GM21526 (cell line): ENCODE results near the gene DKC1.
"Not testable (repeated sequence)": the region's sequence is repeated elsewhere in the genome, so short reads cannot be mapped to it uniquely, and the experiment has no call there.

Experiments
- ATAC-seq: cut with Tn5 transposase; IDR thresholded peaks from one replicate; pipeline ENCODE4 v1.9.1; 2021; ENCODE audit warnings: moderate library complexity; ENCODE audit not compliant: unreplicated experiment, low FRiP score

Gene DKC1

GRCh38 chrX:154815274-154815818, 52.7 kb downstream of the DKC1 start:
- no peak for ATAC-seq

GRCh38 chrX:154816326-154816898, 53.7 kb downstream of the DKC1 start:
- ATAC-seq, result not testable (repeated sequence)

GRCh38 chrX:154817048-154817618, 54.5 kb downstream of the DKC1 start:
- not testable (repeated sequence) for ATAC-seq

- no peak for ATAC-seq
Observed at GRCh38 chrX:154818916-154819770, 56.5 kb downstream of the DKC1 start.

- no peak for ATAC-seq
Observed at GRCh38 chrX:154819771-154820341, 57.2 kb downstream of the DKC1 start.

- no peak for ATAC-seq
Observed at GRCh38 chrX:154821523-154821922, 58.9 kb downstream of the DKC1 start.

- ATAC-seq, result no peak
Observed at GRCh38 chrX:154822029-154822428, 59.4 kb downstream of the DKC1 start.

GRCh38 chrX:154824638-154825037, 62.0 kb downstream of the DKC1 start:
- no peak for ATAC-seq

GRCh38 chrX:154825586-154825985, 62.9 kb downstream of the DKC1 start:
- not testable (repeated sequence) for ATAC-seq
